ENCODE measurements around the gene KCNN3. TPM values are rescaled to one million over a fixed set of nuclear protein-coding genes. Genes with fewer than 3 reads are reported as not detected.

Gene KCNN3
- total RNA-seq, 1 experiment from 2014 or later: 0.41 TPM

DNA sequence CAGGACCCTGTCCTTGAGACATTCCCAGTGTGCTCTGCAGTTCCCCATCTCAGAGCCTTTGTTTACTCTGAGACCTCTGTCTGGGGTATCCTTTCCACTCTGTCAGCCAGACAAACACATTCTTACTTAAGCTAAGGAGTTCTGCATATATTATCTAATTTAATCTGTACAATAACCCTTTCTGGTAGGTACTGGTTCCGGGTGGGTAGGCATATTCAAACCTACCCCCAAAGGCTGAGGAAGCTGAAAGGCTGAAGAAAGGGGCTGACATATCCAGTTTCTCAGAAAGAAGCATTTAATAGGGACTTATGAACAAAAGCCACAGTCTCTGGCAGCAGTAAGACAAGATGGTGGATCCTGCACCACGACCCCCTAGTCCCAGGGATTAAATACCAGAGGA, 53.1 kb downstream of the KCNN3 start:
- no peak for DNase-seq (ENCODE audit: low spot score)

DNA sequence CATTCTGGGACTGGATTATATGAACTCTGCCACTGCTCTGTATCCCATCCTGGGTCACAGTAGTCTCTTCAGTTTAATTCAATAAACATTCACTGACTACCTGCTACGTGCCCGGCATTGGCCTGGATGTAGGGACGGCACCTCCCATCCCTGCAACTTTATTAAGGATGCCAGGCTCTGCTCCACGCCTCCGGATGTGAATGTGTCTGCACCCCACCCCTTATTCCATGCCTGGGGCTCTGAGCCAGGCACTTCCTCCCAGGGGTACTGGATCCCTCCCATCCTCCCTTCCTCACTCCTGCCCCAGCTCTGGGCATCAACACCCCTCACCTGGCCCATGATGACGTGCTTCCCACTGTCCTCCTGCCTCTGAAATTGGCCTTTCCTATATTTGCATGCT, 53.7 kb downstream of the KCNN3 start:
- no peak for DNase-seq (ENCODE audit: low spot score)

DNA sequence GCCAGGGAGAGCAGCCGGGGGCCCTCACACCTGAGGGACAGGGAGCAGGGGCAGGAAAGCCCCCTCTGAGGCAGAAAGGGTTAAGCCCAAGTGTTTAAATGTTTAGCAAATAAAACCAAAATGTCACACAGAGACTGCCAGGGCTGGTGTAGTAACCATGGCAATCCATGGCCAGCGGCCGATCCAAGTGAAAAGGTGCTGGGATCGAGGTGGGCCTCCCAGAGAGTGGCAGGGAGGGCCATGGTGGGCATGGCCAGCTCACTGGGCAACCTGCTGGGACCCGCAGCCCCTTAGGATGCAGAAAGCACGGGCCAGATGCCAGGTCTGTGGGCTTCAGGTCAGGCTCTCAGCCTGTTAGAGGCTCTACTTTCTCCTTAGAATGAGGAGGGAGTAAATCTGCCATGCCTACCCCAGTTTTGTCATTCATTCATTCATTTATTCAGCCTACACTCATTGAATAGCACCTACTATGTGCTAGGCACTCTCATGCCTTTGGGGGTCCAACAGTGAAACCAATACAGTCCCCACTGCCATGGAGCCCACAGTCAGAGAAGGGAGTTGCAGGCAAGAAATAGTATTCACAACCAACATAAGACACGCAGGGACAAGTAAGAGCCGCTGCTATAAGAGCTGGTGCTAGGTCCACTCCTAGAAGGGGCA, 56.1 kb downstream of the KCNN3 start:
- no peak for DNase-seq (ENCODE audit: low spot score)

DNA sequence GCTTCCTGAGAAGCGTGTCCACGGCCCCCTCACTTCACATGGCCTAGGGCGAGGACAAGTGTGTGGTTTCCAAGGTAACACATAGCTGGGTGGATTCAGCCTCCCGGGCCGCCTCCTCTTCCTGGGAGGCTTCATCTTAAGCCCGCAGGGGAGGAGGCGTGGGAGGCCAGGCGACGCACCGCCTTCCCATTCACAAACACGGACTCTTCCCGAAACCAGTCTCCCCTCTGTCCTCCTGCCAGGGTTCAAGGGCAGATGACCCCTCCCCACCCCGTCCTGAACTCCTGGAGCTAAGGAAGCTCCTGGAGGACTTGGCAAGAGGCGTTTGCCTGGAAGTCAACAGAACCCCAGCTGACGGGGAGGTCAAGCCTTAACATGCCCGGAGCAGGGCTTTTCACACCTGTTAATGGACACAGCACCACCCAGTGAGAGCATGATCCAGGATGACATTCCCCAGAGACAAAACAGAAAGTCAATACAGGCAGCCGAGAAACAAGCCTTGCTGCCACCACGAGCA, 56.7 kb downstream of the KCNN3 start:
- no peak for DNase-seq (ENCODE audit: low spot score)

DNA sequence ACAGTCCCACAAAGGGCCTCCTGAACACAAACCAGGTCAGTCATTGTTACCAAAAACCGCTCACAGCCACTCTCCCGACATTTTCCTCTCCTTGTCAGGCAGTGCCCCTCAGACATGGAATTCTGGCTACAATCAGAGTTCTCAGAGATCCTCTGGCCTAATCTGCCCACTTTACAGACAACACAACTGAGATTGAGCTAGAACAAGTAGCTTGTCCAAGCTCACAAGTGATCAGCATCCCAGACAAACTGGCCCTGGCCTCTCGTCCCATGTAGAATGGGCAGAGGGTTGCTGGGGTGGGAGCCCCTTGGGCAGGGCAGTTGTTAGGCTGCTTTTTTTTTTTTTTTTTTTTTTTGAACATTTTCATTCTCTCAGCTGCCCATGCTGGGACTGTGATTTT, 57.2 kb downstream of the KCNN3 start:
- DNase-seq (ENCODE audit: low spot score): no peak

DNA sequence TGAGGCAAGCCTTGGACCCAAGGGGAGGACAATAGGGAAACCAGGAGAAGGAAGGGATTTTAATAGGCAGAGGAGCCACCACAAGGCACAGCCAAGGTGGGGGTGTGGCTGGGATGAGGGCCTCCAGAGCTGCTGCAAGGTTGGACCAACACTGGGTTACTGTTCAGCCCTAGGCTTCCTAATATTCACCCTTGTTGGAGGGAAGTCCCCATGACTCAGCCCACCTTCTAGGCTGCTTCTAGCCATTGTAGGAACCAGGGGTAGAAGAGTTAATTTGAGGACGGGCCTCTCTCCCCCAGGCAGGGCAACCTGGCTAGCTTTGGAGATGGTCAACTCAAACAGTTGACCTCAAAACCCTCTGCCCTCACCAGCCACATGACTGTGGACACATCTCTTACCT, 59.5 kb downstream of the KCNN3 start:
- DNase-seq (ENCODE audit: low spot score): no peak

DNA sequence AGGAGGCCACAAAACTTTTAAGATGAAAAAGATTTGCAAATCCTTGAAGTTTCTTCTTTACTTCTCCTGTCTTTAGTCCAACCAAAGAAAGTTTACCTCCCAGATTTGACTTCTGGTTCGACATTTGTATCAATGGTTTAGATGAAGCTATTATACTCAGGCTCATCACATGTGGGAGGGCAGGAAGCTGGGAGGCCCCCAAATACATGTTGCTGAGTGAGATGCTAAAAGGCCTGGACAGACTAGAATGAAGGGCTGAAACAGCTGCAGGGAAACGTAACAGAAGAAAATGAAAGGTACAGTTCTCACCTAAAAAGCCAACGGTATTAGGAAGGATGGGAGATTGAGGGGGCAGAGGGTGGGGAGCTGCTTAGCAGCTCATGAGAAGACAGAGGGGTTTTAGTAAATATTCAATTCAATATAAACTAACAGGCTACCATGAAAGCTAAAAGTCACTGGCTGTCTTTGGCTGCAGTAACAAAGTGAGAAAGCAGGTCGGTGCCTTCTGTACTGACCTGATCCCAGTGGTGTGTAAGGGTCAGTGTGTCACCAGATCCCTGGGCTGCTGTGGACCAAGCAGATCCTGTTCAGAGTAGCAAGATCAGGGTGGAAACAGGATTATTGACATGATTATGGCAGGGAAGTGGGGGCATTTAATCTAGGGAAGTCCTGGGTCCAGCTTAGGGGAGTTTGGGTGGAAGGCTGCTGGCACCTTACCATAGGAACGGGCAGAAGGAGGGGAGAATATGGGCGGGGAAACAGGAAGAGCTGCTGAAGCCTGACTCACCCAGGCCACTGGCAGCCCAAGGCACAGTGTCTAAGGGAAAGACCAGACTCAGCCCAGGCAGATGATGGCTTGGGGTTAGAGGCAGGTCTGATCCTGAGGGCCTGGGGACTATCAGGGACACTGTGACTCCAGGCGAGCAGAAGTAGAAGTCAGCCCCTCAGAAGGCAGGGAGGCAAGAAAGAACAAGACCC, 60.4 kb downstream of the KCNN3 start:
- peak; percentile 52 for DNase-seq (ENCODE audit: low spot score)

DNA sequence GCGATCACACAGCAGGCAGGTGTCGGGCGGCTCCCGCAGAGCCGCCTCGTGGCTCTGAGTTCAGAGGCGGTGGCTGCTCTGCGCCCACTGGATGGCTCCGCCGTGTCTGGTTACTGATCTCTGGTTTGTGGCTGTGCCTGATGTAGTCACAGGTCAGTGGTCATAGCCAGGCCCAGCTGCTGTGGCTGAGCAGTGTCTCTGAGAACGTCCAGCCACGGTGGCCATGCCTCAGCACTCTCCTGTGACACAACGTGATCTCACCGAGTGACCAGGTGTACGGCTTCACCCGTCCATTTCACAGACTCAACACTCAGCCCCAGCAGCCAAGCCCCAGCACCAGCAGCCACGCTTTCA, 61.2 kb downstream of the KCNN3 start:
- DNase-seq (ENCODE audit: low spot score): no peak

DNA sequence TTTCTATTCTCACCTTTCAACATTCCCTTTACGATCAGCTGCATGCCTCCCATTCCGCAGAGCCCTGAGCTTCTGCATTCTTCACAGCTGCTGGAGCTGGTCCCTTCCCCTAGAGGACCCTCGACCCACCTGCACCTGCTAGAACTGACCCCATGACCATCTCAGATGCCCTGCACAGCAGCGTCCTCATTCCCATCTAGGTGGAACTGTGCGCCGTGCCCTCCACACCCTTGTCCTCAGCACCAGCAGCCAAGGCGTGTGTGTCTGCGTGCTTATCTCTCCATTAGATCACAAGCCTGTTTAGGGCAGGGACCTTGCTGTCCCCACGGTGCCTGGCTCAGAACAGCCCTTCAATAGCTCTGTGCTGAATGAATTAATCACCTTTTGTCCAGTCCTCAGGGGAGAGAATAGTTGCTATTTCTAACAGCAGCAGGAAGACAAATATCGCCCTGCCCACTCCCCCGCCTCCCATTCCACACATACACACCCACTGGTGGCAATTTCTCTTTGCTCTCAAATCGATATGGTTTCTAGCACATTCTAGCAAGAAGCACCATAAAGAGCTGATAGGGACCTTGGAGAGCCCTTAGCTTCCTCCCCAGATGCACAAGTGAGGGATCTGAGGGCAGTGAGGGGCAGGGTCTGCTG, 61.7 kb downstream of the KCNN3 start:
- DNase-seq (ENCODE audit: low spot score): no peak

DNA sequence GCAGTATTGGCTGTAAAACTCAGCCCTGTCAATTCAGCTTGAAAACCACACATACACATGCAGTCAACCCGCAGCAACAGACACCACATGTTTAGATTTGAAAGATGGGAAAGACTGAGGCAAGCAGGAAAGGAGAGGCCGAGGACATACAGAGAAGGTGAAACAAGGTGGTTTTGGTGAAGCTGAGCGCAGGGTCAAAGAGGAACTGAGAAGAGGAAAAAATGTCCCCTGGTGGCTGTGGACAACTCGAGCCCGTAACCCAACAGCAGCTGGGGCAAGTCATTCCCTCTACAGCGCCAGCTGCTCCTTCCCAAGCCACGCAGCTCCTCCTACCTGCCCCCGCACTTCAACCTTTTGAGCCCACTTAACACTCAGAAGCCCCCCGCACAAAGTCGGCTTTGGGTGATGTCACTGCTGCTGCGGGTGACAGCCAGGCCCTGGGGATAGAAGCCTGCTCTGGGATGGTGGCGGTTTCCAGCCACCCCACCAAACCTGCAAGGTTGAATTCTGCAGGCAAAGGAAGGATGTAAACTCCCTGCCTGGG, 63.0 kb downstream of the KCNN3 start:
- DNase-seq (ENCODE audit: low spot score): no peak

DNA sequence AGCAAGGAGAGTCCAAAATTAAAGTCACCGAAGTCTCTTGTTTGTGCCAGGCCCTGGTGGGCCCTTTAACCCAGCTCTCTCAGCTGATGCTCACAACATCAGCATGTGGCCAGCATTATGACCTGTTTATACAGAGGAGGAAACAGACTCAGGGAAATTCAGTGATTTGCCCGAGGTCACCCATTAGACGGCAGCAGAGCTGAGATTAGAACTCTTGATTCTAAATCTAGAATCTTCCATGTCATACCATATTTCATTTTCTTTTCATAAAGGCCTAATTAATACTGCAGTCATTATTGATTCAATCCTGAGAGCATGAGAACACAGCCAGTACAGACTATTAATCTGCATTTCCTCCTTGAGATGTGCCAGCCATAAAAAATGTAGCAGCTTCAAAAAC, 63.7 kb downstream of the KCNN3 start:
- no peak for DNase-seq (ENCODE audit: low spot score)

DNA sequence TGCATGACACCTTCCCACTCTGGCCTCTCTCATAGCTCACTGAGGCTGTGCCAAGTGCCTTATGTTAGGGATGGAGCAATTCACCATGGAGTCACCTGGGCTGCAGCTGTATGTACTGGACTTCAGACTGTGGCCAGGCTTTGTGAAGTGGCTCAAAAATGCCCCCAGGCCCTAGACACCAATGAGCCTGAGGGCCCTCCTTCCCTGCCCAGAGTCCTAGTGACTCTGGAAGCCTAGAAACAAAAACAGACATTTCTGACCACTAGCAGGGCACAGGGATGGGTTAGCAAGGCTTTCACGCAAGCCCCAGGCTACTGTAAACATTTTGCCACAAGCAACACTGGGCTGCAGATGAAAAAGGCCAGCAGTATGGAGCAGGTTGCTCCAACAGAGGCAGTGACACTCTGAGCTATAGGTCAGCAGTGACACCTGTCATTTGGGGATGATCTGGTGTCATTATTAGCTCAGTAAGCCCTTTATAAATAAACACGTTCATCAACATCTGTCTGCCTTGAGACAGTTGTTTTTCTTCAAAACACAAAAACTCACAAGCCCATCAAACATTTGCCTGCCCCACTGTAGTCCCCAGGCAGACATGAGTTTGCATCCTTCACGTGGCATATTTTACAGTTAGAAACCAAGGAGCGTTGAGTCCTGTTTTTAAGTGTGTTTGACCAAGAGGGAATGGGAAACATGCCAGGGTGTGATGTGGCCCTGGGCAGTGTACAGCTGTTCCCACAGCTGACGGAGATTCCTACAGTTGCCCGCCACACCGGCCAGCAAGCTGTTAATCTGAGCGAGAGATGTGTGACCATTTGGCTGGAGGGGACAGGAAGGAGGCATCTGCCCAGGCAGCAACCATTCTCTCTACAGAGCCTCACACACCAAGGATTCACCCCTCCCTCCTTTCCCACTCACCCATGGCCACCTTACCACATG, 66.8 kb downstream of the KCNN3 start:
- no peak for DNase-seq (ENCODE audit: low spot score)

DNA sequence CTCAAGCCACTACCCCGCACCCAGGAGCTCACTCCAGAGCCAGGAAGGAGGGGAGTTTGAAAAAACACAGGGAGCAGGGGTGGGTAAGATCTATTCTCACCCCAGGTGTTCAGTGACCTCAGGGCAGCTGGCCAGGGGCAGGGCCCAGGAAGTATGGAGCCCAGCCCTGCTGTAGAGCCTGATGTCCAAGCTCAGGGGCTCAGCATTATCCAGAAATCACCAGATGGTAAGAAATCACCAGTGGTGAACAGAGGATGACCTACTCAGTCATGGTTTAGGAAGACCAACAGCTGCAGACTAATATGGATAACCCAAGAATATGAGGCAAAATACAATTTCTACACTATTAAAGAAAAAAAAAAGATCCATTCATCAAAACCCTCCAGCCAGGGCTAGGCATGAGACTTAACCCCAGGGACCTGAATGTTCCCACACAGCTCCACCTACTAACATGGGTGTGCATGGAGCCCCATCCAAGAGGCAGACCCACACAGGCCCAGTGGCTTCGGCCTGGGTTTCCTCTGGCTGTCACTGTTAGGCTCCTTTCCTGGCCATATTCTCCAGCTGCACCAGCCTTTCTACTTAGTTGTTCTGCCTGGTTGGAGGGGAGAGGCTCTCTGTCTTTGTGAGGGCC, 67.6 kb downstream of the KCNN3 start:
- no peak for DNase-seq (ENCODE audit: low spot score)

DNA sequence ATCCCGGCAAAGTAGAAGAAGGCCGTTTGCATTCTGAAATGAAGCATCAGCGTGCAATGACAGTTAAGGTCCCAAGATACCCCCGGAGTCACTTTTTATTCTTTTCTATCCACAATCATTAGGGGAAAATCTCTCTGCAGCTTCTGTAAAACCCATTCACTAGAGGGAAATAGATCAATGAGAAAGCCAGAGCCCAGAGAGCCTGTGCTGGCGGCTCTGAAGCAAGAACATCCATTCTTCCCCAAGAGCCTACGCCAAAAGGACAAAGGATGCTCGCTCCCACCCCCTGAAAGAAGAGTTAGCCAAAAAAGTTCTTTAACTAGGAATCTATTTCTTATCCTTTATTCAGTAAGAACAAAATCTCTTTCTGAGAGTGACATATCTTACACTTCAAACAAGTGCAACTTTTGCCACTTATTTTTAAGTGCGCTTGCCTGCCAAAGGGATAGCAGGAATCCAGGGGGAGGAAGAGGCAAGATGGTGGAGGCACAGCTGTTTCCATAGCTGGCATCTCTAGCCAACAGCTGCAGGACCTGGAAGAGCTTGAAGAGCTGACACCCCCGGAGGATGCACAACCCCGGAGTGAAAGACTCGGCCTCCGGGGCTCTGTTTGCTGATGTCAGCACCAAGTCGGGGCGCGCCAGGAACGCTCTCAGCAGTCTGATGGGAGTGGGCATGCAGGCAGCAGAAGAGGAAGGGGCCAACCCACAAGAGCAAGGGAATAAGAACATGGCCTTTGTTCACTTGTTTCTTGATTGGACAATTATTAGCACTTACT, 68.7 kb downstream of the KCNN3 start:
- DNase-seq (ENCODE audit: low spot score): no peak

DNA sequence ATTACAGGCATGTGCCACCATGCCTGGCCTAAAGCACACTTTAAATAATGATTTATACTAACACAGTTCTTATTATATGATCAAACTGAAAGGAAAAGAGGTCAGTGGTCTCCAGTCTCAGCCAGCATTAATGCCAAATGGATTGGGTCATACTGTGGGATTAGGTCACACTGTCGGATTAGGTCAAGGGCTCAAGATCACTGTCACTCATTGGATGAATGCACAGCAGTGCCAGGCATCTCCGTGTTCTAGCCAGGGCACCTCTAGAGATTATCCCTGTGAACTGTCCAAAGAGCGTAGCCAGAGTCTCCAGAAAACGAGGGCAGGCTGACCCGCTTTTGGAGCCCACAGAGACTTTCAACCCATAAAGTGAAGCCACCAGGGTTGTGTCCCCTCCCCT, 70.9 kb downstream of the KCNN3 start:
- no peak for DNase-seq (ENCODE audit: low spot score)

DNA sequence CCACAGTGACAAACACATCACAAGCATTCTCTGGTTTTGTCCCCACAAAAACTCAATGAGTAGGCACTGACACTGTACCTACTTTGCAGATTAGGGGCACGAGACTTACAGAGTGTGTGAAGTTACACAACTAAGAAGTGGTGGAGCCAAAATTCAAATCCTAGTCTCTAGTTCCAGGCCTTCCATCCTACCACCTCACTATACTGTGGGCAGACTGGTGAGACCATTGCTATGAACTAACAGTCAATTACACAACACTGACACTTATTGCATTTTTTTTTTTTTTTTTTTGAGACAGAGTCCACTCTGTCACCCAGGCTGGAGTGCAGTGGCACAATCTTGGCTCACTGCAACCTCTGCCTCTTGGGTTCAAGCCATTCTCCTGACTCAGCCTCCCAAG, 71.4 kb downstream of the KCNN3 start:
- no peak for DNase-seq (ENCODE audit: low spot score)

DNA sequence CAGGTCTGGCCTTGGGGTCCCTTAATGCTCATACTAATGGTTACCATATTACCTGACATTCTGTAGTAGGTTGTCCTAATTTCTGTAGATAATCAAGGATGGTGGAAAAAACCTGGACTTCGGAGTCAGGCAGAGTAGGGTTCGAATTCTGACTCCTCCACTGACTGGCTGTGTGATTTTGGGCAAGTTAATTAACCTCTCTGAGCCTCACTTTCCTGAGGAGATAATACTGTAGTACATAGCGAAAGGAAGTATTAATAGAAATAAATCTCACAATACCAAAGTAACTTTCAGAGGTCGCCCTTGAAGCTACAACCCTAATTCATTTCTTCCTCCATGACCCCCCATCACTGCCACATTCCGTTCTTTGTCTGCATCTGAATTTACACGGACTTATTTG, 72.9 kb downstream of the KCNN3 start:
- DNase-seq (ENCODE audit: low spot score): no peak

DNA sequence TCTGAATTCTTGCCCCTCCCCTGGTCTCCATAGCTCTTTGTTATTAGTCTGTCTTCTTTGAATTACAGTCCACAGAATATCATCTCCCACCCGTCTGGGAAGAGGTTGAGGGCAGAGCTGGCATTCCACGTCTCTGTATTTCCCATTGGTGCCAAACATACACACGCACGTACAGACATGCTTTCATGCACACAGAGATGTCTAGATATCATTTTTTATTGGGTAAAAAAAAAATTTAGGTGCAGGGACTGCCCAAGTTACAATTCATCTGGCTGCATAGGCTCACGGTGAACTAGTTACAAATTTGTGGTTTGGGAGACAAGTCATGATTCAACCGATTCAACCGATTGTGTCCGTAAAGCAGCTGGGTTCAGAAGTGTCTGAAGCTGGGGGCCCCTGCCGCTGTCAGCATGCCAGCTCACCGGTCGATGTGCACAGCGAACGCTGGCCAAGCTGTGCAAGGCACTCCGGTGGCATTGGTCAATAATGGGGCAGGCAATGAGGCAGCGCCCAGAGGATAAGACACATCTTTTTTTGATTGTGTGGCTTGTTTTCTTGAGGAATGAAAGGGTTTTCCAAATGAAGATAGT, 73.7 kb downstream of the KCNN3 start:
- no peak for DNase-seq (ENCODE audit: low spot score)

DNA sequence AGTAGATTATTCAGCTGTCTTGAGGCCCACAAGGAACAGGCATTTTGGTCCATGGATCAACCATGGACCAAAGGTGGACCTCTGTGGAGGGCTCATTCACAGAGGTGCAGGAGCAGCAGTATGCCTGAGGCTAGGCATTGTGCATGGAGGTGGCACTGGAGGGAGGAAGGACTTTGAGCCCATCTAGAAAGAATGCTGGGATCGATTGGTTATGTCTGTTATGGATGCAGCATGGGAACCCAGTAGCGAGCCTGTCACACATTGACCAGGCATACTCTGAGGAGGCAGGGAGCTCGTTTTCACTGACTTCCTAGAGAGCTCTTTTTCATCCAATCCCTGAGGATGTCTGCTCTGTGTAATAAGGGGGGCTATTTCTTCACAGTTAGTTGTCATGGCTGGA, 75.5 kb downstream of the KCNN3 start:
- no peak for DNase-seq (ENCODE audit: low spot score)

DNA sequence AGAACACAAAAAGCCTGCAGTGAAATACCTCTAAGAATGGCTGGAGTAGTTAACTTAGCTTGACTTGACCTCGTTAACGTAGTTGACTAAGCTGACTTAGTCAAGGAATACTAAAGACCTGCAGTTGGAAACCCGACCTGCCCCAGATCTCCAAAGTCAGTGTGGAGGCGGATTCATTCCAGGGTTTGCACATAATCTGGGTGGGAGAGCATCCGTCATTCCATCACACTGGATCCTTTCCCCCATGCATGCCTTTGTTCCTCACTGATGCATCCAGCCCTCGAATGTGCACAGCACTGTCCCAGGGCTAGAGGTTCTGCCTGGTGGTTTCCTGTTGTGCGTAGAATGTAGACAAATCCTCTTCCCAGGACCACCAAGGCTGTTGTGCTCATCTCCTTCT, 76.4 kb downstream of the KCNN3 start:
- DNase-seq (ENCODE audit: low spot score): no peak

Measured in H4 (cell line).